GM12892 (cell line): ENCODE results near the gene CXCR2.

Experiments used
- POLR2A ChIP-seq: IDR thresholded peaks from 2 replicates; pipeline ENCODE4 v1.6.1; 2011; ENCODE audit warnings: low read depth, low read length, control low read depth
- POLR2AphosphoS5 ChIP-seq: IDR thresholded peaks from 2 replicates; pipeline ENCODE4 v1.6.1; 2011; ENCODE audit warnings: low read depth, low read length, control low read depth
- TAF1 ChIP-seq: IDR thresholded peaks from 2 replicates; pipeline ENCODE4 v1.6.1; 2011; ENCODE audit warnings: low read depth, mild to moderate bottlenecking, control low read depth, low read length, borderline replicate concordance

DNA sequence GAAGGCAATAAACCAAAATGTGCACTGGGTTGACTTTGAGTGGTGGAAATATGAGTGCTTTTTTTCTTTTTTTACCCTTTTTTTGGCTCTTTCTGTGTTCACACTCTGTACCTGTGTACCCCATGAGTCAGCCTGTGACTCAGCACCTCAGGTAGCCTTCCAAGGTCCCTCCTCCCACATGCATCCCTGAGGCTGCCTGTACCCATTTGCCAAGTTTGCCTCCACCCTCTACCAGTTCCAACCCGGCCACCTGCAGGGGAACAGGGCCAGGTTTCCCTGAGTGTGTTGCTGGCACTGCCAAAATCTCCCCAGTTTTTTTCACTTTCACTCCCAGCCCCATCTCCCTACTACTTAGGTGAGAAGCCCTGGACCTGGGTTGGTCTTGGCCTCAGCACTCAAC is 26.9 kb downstream of the CXCR2 start:
- TF ChIP-seq POLR2AphosphoS5 (no peak), TAF1 (no peak), POLR2A (no peak)
